HG02885 (cell line): ENCODE data around the gene BICDL2.

Experiments used
- ATAC-seq: cut with Tn5 transposase; IDR thresholded peaks from one replicate; pipeline ENCODE4 v1.9.1; 2021; ENCODE audit warnings: mild to moderate bottlenecking; ENCODE audit not compliant: unreplicated experiment, poor library complexity

The BICDL2 gene

GRCh38 chr16:3027489-3027795, 9.3 kb downstream of the BICDL2 start:
- no peak for ATAC-seq

GRCh38 chr16:3026609-3027488, 9.9 kb downstream of the BICDL2 start:
- ATAC-seq = no peak

GRCh38 chr16:3026003-3026378, 10.8 kb downstream of the BICDL2 start:
- no peak for ATAC-seq

GRCh38 chr16:3025032-3026002, 11.4 kb downstream of the BICDL2 start:
- no peak for ATAC-seq

GRCh38 chr16:3023669-3024478, 12.9 kb downstream of the BICDL2 start, which contains the start of the genes HCFC1R1 and THOC6:
Gene HCFC1R1 (minus strand): TSS chr16:3023942. CDS start chr16:3023941, 1 bp downstream.
Gene THOC6 (plus strand): TSS chr16:3024035. CDS start chr16:3024327, 292 bp downstream.
- ATAC-seq = peak; percentile 80

GRCh38 chr16:3023415-3023668, 13.4 kb downstream of the BICDL2 start:
- ATAC-seq = no peak

- no peak for ATAC-seq
Measured at GRCh38 chr16:3022684-3023414, 13.9 kb downstream of the BICDL2 start.

- no peak for ATAC-seq
Measured at GRCh38 chr16:3022208-3022683, 14.5 kb downstream of the BICDL2 start.

- no peak for ATAC-seq
Measured at GRCh38 chr16:3021449-3022207, 15.1 kb downstream of the BICDL2 start.

GRCh38 chr16:3020604-3021448, 15.9 kb downstream of the BICDL2 start:
- ATAC-seq = no peak

- no peak for ATAC-seq
Measured at GRCh38 chr16:3020247-3020603, 16.5 kb downstream of the BICDL2 start, which contains the start of gene TNFRSF12A. Gene TNFRSF12A (plus strand): TSS chr16:3020368. CDS start chr16:3020398, 30 bp downstream.

GRCh38 chr16:3019594-3020246, 17.0 kb downstream of the BICDL2 start:
- ATAC-seq = no peak

- ATAC-seq = no peak
Measured at GRCh38 chr16:3017794-3018506, 18.8 kb downstream of the BICDL2 start, which contains the start of gene CLDN6. Gene CLDN6 (minus strand): TSS chr16:3018183. CDS start chr16:3016021, 2,162 bp downstream.

GRCh38 chr16:3017344-3017743, 19.4 kb downstream of the BICDL2 start:
- no peak for ATAC-seq

GRCh38 chr16:3015865-3016521, 20.8 kb downstream of the BICDL2 start:
- no peak for ATAC-seq

GRCh38 chr16:3014971-3015370, 21.8 kb downstream of the BICDL2 start:
- no peak for ATAC-seq
